GM23338 (cell line): Measurements from ENCODE around the gene ZNF277. TPM values are rescaled to one million over a fixed set of nuclear protein-coding genes. Genes with fewer than 3 reads are reported as not detected.

Source experiments
- ATAC-seq: fragments of 200-7000 bp; cut with Tn5 transposase; 3 replicates; pipeline ENCODE4 v1.9.1; 2020
- DNase-seq: peaks from one replicate; pipeline ENCODE4 v3.0.0-alpha.2; 2015; ENCODE audit warnings: low spot score
- H2AFZ ChIP-seq: fragments of 200-600 bp; sonication (generic); 2 replicates; pipeline ENCODE4 v1.8.0; 2016; ENCODE audit warnings: antibody characterized with exemption, mild to moderate bottlenecking, moderate library complexity
- H3F3A ChIP-seq: fragments of 200-600 bp; sonication (generic); replicated peaks from 2 replicates; pipeline ENCODE4 v1.8.0; 2017; ENCODE audit warnings: antibody characterized with exemption, mixed run types, low read depth
- H3K27ac ChIP-seq: fragments of 200-600 bp; sonication (generic); 2 replicates; pipeline ENCODE4 v1.6.1; 2016; ENCODE audit warnings: low read depth
- H3K27me3 ChIP-seq: fragments of 200-600 bp; sonication (generic); 2 replicates; pipeline ENCODE4 v1.8.0; 2016; ENCODE audit warnings: mild to moderate bottlenecking, mixed run types, moderate library complexity; ENCODE audit not compliant: insufficient read depth
- H3K36me3 ChIP-seq: fragments of 200-600 bp; sonication (generic); 2 replicates; pipeline ENCODE4 v1.8.0; 2016; ENCODE audit warnings: mild to moderate bottlenecking; ENCODE audit not compliant: insufficient read depth
- H3K4me1 ChIP-seq: fragments of 200-600 bp; sonication (generic); 2 replicates; pipeline ENCODE4 v1.8.0; 2016; ENCODE audit warnings: mild to moderate bottlenecking, moderate library complexity; ENCODE audit not compliant: insufficient read depth
- H3K4me2 ChIP-seq: fragments of 200-600 bp; sonication (generic); 2 replicates; pipeline ENCODE4 v1.7.1; 2017; ENCODE audit warnings: mixed run types
- H3K4me3 ChIP-seq: fragments of 200-600 bp; sonication (generic); 2 replicates; pipeline ENCODE4 v1.6.1; 2016; ENCODE audit warnings: mixed run types
- H3K79me2 ChIP-seq: fragments of 200-600 bp; sonication (generic); replicated peaks from 2 replicates; pipeline ENCODE4 v1.8.0; 2017; ENCODE audit warnings: mild to moderate bottlenecking; ENCODE audit not compliant: insufficient read depth
- H3K9me2 ChIP-seq: fragments of 200-600 bp; sonication (generic); 2 replicates; pipeline ENCODE4 v1.8.0; 2017; ENCODE audit not compliant: insufficient read depth
- H4K20me1 ChIP-seq: fragments of 200-600 bp; sonication (generic); replicated peaks from 2 replicates; pipeline ENCODE4 v1.8.0; 2017; ENCODE audit warnings: mild to moderate bottlenecking; ENCODE audit not compliant: insufficient read depth
- H3K27ac Mint-ChIP-seq: 2 replicates; pipeline ENCODE4 v1.8.0; 2020; ENCODE audit warnings: inconsistent platforms, mild to moderate bottlenecking, moderate library complexity, mixed read lengths
- H3K27me3 Mint-ChIP-seq: 3 replicates; pipeline ENCODE4 v1.8.0; 2022; ENCODE audit warnings: low read depth, mild to moderate bottlenecking, moderate library complexity, mixed read lengths, inconsistent platforms; ENCODE audit not compliant: insufficient read depth, poor library complexity
- H3K36me3 Mint-ChIP-seq: 3 replicates; pipeline ENCODE4 v1.8.0; 2021; ENCODE audit warnings: low read depth, mild to moderate bottlenecking, inconsistent platforms, moderate library complexity, mixed read lengths
- H3K4me1 Mint-ChIP-seq: 3 replicates; pipeline ENCODE4 v1.8.0; 2020; ENCODE audit warnings: mild to moderate bottlenecking, inconsistent platforms, mixed read lengths
- H3K4me3 Mint-ChIP-seq: 3 replicates; pipeline ENCODE4 v1.8.0; 2021; ENCODE audit warnings: moderate library complexity, mild to moderate bottlenecking, inconsistent platforms, mixed read lengths
- H3K9me3 Mint-ChIP-seq: 3 replicates; pipeline ENCODE4 v1.8.0; 2020; ENCODE audit warnings: moderate library complexity, mild to moderate bottlenecking, inconsistent platforms, mixed read lengths
- ETS1 ChIP-seq: IDR thresholded peaks from 2 replicates; pipeline ENCODE4 v1.6.1; 2016; ENCODE audit warnings: antibody characterized with exemption
- EZH2 ChIP-seq: fragments of 200-600 bp; sonication (generic); IDR thresholded peaks from one replicate; pipeline ENCODE4 v1.8.0; 2017; ENCODE audit warnings: antibody characterized with exemption, mild to moderate bottlenecking, low read depth; ENCODE audit not compliant: unreplicated experiment
- ZNF114 ChIP-seq: fragments of 250-450 bp; sonication (Bioruptor Pico); IDR thresholded peaks from 2 replicates; pipeline ENCODE4 v1.5.0; 2020; ENCODE audit warnings: mild to moderate bottlenecking, moderate library complexity
- ZNF331 ChIP-seq: fragments of 250-450 bp; sonication (Bioruptor Pico); IDR thresholded peaks from 2 replicates; pipeline ENCODE4 v1.5.0; 2020; ENCODE audit warnings: low read depth, mild to moderate bottlenecking, moderate library complexity
- ZNF462 ChIP-seq: fragments of 250-450 bp; sonication (Bioruptor Pico); IDR thresholded peaks from 2 replicates; pipeline ENCODE4 v1.5.0; 2020; ENCODE audit warnings: mild to moderate bottlenecking, moderate library complexity
- polyA plus RNA-seq: library from polyadenylated mRNA; unstranded; fragments of >200 nt; fragmentation: Nextera tagmentation; extraction: Ambion mirVana; gene quantifications from 2 replicates; pipeline ENCODE4 v1.2.1, GENCODE V29; 2016
- total RNA-seq: library from RNA; depleted of rRNA; stranded (reverse); fragments of >200 nt; shearing (Covaris generic); gene quantifications from 2 replicates; pipeline ENCODE4 v1.2.3, GENCODE V29; 2014

The ZNF277 gene
- total and polyA plus RNA-seq, 2 experiments from 2014 or later: 25.4 to 28.9 TPM

- DNase-seq: no peak
- no peak overlapping the region for H3K4me2 ChIP-seq
- Mint-ChIP-seq H3K4me1 (peaks cover 42% of the 10 kb centered on the region), H3K4me3 (no peak overlapping the region), H3K9me3 (no peaks in the 10 kb centered on the region), H3K36me3 (peaks cover 5% of the 10 kb centered on the region; the same call in 1 of the 3 replicates), H3K27me3 (no peaks in the 10 kb centered on the region), H3K27ac (no peak overlapping the region)
- 0 out of 2 replicates have a peak, but pooled peaks cover 3% of the 10 kb centered on the region for H4K20me1 ChIP-seq
- ATAC-seq: no peak
- TF ChIP-seq ZNF462 (CRISPR knock-in tag) (no peak), ZNF331 (CRISPR knock-in tag) (no peak), ETS1 (no peak), ZNF114 (no peak), EZH2 (no peak)
- no peak overlapping the region for H3K4me3 ChIP-seq
- no peaks in the 10 kb centered on the region for H3F3A ChIP-seq
- peaks cover 85% of the 10 kb centered on the region for H3K79me2 ChIP-seq
- H3K36me3 ChIP-seq: no peaks in the 10 kb centered on the region
- no peaks in the 10 kb centered on the region for H3K4me1 ChIP-seq
- no peak overlapping the region for H3K27ac ChIP-seq
- no peaks in the 10 kb centered on the region for H3K9me2 ChIP-seq
- H3K27me3 ChIP-seq: no peaks in the 10 kb centered on the region
- no peak overlapping the region for H2AFZ ChIP-seq
Measured at GRCh38 chr7:112171673-112172072, 34.8 kb upstream of the ZNF277 start.
